Thoracic aorta (tissue), 2 donors: ENCODE data around the gene NOL12. TPM values are rescaled to one million over a fixed set of nuclear protein-coding genes. Genes with fewer than 3 reads are reported as not detected.

Experiments
- ATAC-seq: fragments of 150-250 bp; one replicate; pipeline ENCODE4 v1.8.0; 2017; ENCODE audit warnings: low read depth; ENCODE audit not compliant: insufficient number of reproducible peaks, low FRiP score
- DNase-seq: peaks from one replicate; pipeline ENCODE4 v3.0.0-alpha.2; 2020; ENCODE audit warnings: low spot score
- H3K27ac ChIP-seq, 2 donors: fragments of 200-600 bp; sonication (generic); 1 replicate in 1 of 2; 2 replicates in 1 of 2; pipeline ENCODE4 v1.5.1; 2016; ENCODE audit warnings: mild to moderate bottlenecking in 2 of 2, moderate library complexity in 2 of 2
- H3K27me3 ChIP-seq: fragments of 200-600 bp; sonication (generic); replicated peaks from 2 replicates; pipeline ENCODE4 v1.6.0; 2016; ENCODE audit warnings: mild to moderate bottlenecking; ENCODE audit not compliant: insufficient read depth
- H3K36me3 ChIP-seq: fragments of 200-600 bp; sonication (generic); one replicate; pipeline ENCODE4 v1.5.1; 2016
- H3K4me1 ChIP-seq, 2 donors: fragments of 200-600 bp; sonication (generic); 1 replicate in 1 of 2; 2 replicates in 1 of 2; pipeline versions ENCODE4 v1.5.1 to v1.6.0; 2016; ENCODE audit warnings: low read depth in 2 of 2, mild to moderate bottlenecking in 1 of 2; ENCODE audit not compliant: control insufficient read depth in 1 of 2
- H3K4me3 ChIP-seq: fragments of 200-600 bp; sonication (generic); 2 replicates; pipeline ENCODE4 v1.5.1; 2016; ENCODE audit warnings: mild to moderate bottlenecking
- H3K9me3 ChIP-seq: fragments of 200-600 bp; sonication (generic); 2 replicates; pipeline ENCODE4 v1.5.1; 2016
- total RNA-seq, 2 donors: library from RNA; depleted of rRNA; stranded (reverse); fragments of >200 nt; gene quantifications; one replicate each; pipeline versions ENCODE4 v1.1.0 to v1.2.3, GENCODE V29; 2016
- TF ChIP-seq, protein P1 (sequence below): fragments of 200-600 bp; sonication (generic); IDR thresholded peaks from one replicate; pipeline ENCODE4 v1.5.1; 2019; ENCODE audit warnings: antibody characterized with exemption

Gene NOL12
- total RNA-seq, 2 donors from 2014 or later = 11.1 to 58.9 TPM

GRCh38 chr22:37660709-37661045 lies 25.5 kb upstream of the NOL12 start:
- no peak for ATAC-seq
- Histone ChIP-seq H3K36me3 (no peaks in the 10 kb centered on the region), H3K27ac (peak overlapping the region in 1 of 2 donors; percentile 74), H3K9me3 (no peaks in the 10 kb centered on the region), H3K27me3 (no peaks in the 10 kb centered on the region), H3K4me1 (peaks cover 11 to 39% of the 10 kb centered on the region in 2 donors), H3K4me3 (no peak overlapping the region)
- TF ChIP-seq, protein P1, sequence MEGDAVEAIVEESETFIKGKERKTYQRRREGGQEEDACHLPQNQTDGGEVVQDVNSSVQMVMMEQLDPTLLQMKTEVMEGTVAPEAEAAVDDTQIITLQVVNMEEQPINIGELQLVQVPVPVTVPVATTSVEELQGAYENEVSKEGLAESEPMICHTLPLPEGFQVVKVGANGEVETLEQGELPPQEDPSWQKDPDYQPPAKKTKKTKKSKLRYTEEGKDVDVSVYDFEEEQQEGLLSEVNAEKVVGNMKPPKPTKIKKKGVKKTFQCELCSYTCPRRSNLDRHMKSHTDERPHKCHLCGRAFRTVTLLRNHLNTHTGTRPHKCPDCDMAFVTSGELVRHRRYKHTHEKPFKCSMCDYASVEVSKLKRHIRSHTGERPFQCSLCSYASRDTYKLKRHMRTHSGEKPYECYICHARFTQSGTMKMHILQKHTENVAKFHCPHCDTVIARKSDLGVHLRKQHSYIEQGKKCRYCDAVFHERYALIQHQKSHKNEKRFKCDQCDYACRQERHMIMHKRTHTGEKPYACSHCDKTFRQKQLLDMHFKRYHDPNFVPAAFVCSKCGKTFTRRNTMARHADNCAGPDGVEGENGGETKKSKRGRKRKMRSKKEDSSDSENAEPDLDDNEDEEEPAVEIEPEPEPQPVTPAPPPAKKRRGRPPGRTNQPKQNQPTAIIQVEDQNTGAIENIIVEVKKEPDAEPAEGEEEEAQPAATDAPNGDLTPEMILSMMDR = no peak
- no peak for DNase-seq

GRCh38 chr22:37661160-37661924 lies 24.8 kb upstream of the NOL12 start:
- TF ChIP-seq, protein P1 = no peak
- Histone ChIP-seq H3K36me3 (no peaks in the 10 kb centered on the region), H3K27ac (peak overlapping the region; percentile 52 to 74), H3K9me3 (no peaks in the 10 kb centered on the region), H3K4me1 (peaks cover 11 to 39% of the 10 kb centered on the region in 2 donors), H3K27me3 (no peaks in the 10 kb centered on the region), H3K4me3 (no peak overlapping the region)
- DNase-seq = no peak
- ATAC-seq = no peak

DNA sequence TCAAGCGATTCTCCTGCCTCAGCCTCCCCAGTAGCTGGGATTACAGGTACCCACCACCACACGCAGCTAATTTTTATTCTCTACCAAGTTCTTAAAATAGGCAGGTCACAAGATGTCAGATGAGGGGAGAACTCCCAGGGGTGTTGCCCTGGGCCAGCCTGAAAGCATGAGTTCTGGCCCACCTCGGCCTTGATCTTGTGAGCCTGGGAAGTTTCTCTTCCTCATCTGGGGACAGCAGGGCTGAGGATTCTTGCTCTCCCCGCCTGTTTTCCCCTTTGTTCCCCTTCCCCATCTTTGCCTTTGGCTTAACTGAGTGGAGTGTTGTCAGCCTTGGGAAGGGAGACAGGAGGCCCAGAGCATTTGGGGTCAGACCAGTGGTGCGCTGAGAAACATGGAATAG lies 24.1 kb upstream of the NOL12 start:
- no peak for DNase-seq
- H3K4me3 ChIP-seq = no peak overlapping the region
- no peaks in the 10 kb centered on the region for H3K27me3 ChIP-seq
- H3K4me1 ChIP-seq = peaks cover 11 to 39% of the 10 kb centered on the region in 2 donors
- H3K36me3 ChIP-seq = no peaks in the 10 kb centered on the region
- no peak for ATAC-seq
- no peaks in the 10 kb centered on the region for H3K9me3 ChIP-seq
- H3K27ac ChIP-seq = peak overlapping the region; percentile 37 to 67
- TF ChIP-seq, protein P1 = no peak

GRCh38 chr22:37663521-37664140 lies 22.5 kb upstream of the NOL12 start:
- ATAC-seq (no peak), DNase-seq (no peak)
- no peaks in the 10 kb centered on the region for H3K27me3 ChIP-seq
- H3K27ac ChIP-seq = peak overlapping the region in 1 of 2 donors; percentile 63
- TF ChIP-seq, protein P1 = no peak
- no peak overlapping the region for H3K4me3 ChIP-seq
- peaks cover 7 to 31% of the 10 kb centered on the region in 2 donors for H3K4me1 ChIP-seq
- no peaks in the 10 kb centered on the region for H3K9me3 ChIP-seq
- H3K36me3 ChIP-seq = no peaks in the 10 kb centered on the region

- TF ChIP-seq, protein P1 = no peak
- H3K9me3 ChIP-seq = no peaks in the 10 kb centered on the region
- H3K4me3 ChIP-seq = no peak overlapping the region
- H3K27me3 ChIP-seq = no peaks in the 10 kb centered on the region
- peaks cover 7 to 27% of the 10 kb centered on the region in 2 donors for H3K4me1 ChIP-seq
- no peak for DNase-seq
- no peak for ATAC-seq
- H3K27ac ChIP-seq = no peak overlapping the region
- no peaks in the 10 kb centered on the region for H3K36me3 ChIP-seq
Observed at GRCh38 chr22:37664249-37665101, 21.7 kb upstream of the NOL12 start.
